Measurements from ENCODE around the gene DIAPH2. TPM values are rescaled to one million over a fixed set of nuclear protein-coding genes. Genes with fewer than 3 reads are reported as not detected.

DIAPH2 gene
- total RNA-seq, 2 donors from 2014 or later: 42.4 to 66.0 TPM

DNA sequence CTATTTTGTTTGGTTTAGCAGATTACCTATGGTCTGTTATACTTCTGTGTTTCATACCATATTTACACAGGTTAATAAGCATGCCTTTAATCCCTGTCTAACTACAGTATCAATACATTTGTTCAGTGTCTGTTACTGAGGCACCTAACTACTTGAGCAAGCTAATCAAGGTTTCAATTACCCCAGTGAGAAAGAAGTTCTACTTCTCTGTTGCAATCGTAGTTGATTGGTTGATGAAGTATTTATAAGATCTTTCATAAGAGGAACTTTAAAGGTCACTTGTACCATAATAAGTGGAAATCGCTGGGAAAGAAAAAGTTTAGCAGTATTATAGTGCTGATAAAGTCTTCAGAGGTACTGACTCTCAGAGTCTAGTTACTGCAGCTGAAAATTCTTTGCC is 689.6 kb downstream of the DIAPH2 start:
- Histone ChIP-seq H3K27me3 (replicated peaks; ENCODE audit: insufficient read depth) (no peaks in the 10 kb centered on the region), H3K36me3 (no peaks in the 10 kb centered on the region), H3K27ac (no peak overlapping the region), H3K9me3 (no peaks in the 10 kb centered on the region), H3K4me3 (no peak overlapping the region), H3K4me1 (ENCODE audit: control insufficient read depth in 1 of 2, low read depth in 2 of 2) (no peaks in the 10 kb centered on the region)
- ATAC-seq (ENCODE audit: insufficient number of reproducible peaks, low FRiP score, low read depth): no peak
- no peak for DNase-seq (ENCODE audit: low spot score)
- TF ChIP-seq CTCF (IDR thresholded peaks at IDR 0.05): no peak

GRCh38 chrX:97380200-97380599 is 695.6 kb downstream of the DIAPH2 start:
- DNase-seq (ENCODE audit: low spot score): no peak
- no peaks in the 10 kb centered on the region for H3K27me3 ChIP-seq (replicated peaks; ENCODE audit: insufficient read depth)
- H3K9me3 ChIP-seq: no peaks in the 10 kb centered on the region
- no peaks in the 10 kb centered on the region for H3K36me3 ChIP-seq
- no peak overlapping the region for H3K4me3 ChIP-seq
- TF ChIP-seq CTCF (IDR thresholded peaks at IDR 0.05): no peak
- no peak overlapping the region for H3K27ac ChIP-seq
- no peak for ATAC-seq (ENCODE audit: insufficient number of reproducible peaks, low FRiP score, low read depth)
- H3K4me1 ChIP-seq (ENCODE audit: control insufficient read depth in 1 of 2, low read depth in 2 of 2): no peaks in the 10 kb centered on the region

- Histone ChIP-seq H3K36me3 (no peaks in the 10 kb centered on the region), H3K27ac (no peak overlapping the region), H3K4me1 (ENCODE audit: control insufficient read depth in 1 of 2, low read depth in 2 of 2) (no peaks in the 10 kb centered on the region), H3K9me3 (no peaks in the 10 kb centered on the region), H3K27me3 (replicated peaks; ENCODE audit: insufficient read depth) (no peaks in the 10 kb centered on the region), H3K4me3 (no peak overlapping the region)
- no peak for TF ChIP-seq CTCF (IDR thresholded peaks at IDR 0.05)
- ATAC-seq (ENCODE audit: insufficient number of reproducible peaks, low FRiP score, low read depth) (no peak), DNase-seq (ENCODE audit: low spot score) (no peak)
Observed at GRCh38 chrX:97384685-97385084, 700.0 kb downstream of the DIAPH2 start.

GRCh38 chrX:97387004-97387403 is 702.4 kb downstream of the DIAPH2 start:
- Histone ChIP-seq H3K27ac (no peak overlapping the region), H3K4me1 (ENCODE audit: control insufficient read depth in 1 of 2, low read depth in 2 of 2) (no peaks in the 10 kb centered on the region), H3K9me3 (no peaks in the 10 kb centered on the region), H3K27me3 (replicated peaks; ENCODE audit: insufficient read depth) (no peaks in the 10 kb centered on the region), H3K36me3 (no peaks in the 10 kb centered on the region), H3K4me3 (no peak overlapping the region)
- no peak for ATAC-seq (ENCODE audit: insufficient number of reproducible peaks, low FRiP score, low read depth)
- no peak for TF ChIP-seq CTCF (IDR thresholded peaks at IDR 0.05)
- no peak for DNase-seq (ENCODE audit: low spot score)

DNA sequence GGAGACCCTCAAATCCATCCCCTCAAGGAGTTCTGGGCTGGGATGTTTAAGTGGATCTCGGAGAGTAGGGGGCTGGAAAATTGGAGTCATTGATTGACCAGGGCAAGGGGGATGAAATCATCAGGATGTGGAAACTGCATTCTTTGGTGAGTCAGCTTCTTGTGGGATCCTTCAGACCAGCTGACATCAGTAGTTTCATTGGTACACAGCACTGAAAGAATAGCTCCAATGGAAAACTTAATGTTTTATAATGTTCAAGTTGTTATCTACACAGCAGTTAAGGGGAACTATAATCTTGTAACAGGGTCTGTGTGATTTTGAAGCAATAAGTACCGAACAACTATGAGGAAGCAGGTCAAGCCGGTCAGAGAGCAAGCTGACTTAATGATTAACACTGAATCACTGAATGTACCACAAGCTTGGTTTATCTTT is 705.1 kb downstream of the DIAPH2 start:
- ATAC-seq (ENCODE audit: insufficient number of reproducible peaks, low FRiP score, low read depth) (no peak), DNase-seq (ENCODE audit: low spot score) (no peak)
- H3K27ac ChIP-seq: no peak overlapping the region
- no peak overlapping the region for H3K4me3 ChIP-seq
- no peaks in the 10 kb centered on the region for H3K27me3 ChIP-seq (replicated peaks; ENCODE audit: insufficient read depth)
- H3K9me3 ChIP-seq: no peaks in the 10 kb centered on the region
- H3K36me3 ChIP-seq: no peaks in the 10 kb centered on the region
- H3K4me1 ChIP-seq (ENCODE audit: control insufficient read depth in 1 of 2, low read depth in 2 of 2): no peaks in the 10 kb centered on the region
- TF ChIP-seq CTCF (IDR thresholded peaks at IDR 0.05): no peak
